CD1c-positive myeloid dendritic cell (primary cell): Measurements from ENCODE around the gene BECN2.
A peak's percentile ranks its signal among the peaks of the same experiment; 100 is the strongest.

Experiments
- DNase-seq: peaks from one replicate; pipeline ENCODE4 v3.0.0-alpha.2; 2016; ENCODE audit errors: extremely low spot score

BECN2 gene

GRCh38 chr1:241957692-241958494, at the start of gene BECN2:
Gene BECN2 (plus strand): TSS chr1:241957767. CDS start chr1:241957767, 0 bp downstream.
- no peak for DNase-seq

DNA sequence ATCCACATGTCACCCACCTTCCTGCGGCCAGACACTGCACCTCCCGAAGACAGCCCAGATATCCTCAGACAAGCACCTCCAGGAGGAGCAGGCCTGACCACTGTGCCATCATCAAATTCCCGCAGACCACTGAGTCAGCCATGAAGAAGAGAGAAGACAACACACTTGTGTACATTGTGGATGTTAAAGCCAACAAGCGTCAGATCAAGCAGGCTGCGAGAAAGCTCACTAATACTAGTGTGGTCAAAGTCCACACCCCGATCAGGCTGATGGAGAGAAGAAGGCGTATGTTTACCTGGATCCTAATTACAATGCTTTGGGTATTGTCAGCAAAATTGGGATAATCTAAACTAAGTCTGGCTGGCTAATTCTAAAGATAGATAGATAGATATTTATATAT, 41.4 kb upstream of the BECN2 start:
- no peak for DNase-seq

DNA sequence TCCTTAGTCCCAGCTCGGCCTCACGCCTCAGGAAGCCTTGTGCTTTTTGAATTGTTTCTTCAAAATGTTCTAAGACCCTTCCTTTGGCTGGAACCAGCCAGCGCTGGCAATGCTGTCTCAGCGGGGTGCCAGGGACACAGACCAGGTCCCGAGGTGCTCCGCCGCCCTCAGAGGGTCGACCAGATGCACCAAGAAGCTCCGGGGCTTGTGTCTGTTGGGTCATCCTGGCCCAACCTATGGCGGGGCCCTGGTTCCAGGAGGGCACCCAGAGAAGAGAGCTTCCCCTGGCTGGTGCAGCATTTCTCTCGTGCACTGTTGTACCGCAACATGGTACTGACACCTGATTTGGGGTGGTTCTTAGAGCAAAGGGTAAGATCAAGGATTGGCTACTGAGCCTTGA, 40.1 kb upstream of the BECN2 start:
- DNase-seq, result no peak

GRCh38 chr1:241918879-241919278, 38.7 kb upstream of the BECN2 start:
- peak; percentile 3 for DNase-seq

DNA sequence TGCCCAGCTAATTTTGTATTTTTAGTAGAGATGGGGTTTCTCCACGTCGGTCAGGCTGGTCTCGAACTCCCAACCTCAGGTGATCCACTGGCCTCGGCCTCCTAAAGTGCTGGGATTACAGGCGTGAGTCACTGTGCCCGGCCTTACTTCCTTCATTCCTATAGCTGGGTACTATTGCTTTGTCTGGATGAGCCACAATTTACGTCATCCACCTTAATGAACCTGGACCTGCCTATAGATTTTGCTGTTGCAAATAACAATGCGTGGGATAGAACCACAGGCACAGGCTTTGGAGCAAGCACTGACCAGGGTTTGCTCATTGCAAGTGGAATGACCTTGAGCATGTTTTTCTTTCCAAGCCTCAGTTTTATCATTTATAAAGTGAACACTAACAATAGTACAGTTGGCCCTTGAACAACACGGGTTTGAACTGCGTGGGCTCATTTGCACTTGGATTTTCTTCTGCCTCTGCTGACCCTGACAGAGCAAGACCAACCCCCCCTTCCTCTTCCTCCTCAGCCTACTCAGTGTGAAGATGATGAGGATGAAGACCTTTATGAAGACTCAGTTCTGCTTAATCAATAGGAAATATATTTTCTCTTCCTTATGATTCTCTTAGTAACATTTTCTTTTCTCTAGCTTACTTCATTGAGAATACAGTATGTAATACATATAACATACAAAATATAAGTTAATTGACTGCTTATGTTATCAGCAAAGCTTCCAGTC, 33.3 kb upstream of the BECN2 start:
- no peak for DNase-seq

- no peak for DNase-seq
Observed at GRCh38 chr1:241926141-241926540, 31.4 kb upstream of the BECN2 start.

DNA sequence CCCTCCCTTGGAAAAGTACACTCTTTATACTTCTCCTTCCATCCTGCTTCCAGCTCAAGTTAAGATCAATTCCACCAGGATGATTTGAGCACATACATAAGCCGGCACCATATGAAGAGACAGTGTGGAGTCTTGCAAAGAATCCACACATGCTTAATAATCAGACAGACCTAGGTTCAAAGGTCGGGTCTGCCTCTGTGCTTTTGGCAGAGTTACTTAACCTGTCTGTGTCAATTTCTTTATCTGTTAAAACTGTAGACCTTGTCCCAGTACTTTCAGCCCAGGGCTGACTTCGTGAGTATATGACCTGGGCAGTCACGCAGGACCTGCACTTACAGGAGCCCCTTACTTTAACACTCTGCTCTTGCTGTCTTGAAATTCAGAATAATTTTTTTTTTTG, 30.2 kb upstream of the BECN2 start:
- no peak for DNase-seq

DNA sequence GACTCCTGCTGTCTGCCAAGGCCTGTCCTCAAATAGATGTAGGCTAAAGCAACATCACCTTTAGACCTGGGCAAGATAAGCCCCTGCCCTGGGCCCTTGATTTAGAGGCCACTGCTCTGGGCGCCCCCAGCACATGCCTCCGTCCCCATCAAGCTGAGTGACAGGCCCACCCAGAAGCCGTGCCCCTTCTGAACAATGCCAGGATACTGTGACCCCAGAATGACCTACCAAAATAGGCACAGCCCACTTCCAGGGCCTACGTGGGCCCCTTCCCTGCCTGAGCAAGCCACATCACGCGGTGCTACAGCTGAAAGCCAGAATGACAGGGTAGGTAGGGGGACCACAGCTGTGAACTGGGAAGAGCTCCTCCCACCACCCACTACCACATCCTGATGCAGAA, 24.7 kb upstream of the BECN2 start:
- no peak for DNase-seq

DNA sequence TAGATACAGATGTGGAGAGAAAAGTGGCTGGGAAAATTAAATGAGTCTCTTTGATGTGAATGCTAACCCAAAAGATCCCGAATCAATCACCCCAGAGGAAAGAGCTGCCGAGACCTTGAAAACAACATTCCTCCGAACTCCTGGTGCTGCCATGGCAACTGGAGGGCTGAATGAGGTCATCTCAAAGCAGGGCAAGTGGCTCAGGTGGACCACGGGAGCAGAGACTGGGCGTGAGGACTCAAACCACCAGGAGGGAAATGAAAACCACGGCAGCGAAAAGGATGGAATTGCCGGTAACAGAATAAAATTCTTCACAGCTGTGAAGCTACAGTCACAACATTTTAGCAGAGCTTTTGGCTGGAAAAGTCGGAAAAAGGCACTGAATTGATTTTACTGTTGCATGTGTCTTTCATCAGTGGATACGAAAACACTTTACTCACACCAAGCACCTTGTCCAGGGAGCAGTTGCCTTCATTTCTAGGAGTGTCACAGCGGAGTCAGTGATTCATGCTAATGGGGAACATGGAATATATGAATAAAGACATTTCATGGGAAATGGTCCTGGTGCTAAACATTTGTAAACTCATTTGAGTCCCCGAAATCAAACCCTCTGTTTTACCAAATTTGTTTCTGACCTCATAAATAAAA, 23.2 kb upstream of the BECN2 start:
- DNase-seq, result no peak

DNA sequence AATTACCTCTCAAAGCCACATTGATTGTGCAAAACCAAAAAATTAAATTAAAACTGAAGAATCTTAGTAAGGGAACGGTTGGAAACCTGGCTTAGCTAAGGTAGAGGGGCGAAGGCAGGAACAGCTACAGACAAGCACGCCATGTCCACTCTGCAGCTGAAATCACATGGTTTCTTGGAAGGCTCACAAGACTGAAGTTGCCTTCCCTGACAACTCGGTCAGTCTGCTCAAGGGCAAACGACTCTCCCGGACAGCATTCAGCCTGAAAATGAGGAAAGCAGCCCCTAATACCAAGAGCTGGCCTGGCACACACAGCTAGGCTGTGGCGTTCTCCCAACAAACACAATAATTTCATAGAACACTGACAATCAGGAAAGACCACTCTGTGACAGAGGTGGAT, 22.7 kb upstream of the BECN2 start:
- DNase-seq, result no peak

- no peak for DNase-seq
Observed at GRCh38 chr1:241939798-241940197, 17.8 kb upstream of the BECN2 start.

DNA sequence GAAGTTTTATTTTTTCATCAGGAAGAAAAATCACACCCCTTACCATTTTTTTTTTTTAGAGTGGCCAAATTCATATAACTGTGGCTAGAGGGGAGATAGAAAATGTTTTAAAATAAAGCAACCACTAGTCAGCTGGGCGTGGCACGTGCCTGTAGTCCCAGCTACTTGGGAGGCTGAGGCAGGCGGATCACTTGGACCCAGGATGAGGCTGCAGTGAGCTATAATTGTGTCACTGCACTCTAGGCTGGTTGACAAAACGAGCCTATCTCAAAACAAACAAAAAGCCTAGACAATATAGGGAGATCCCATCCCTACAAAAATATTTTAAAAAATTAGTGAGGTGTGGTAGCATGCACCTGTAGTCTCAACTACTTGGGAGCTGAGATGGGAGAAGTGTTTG, 14.8 kb upstream of the BECN2 start:
- DNase-seq, result no peak

DNA sequence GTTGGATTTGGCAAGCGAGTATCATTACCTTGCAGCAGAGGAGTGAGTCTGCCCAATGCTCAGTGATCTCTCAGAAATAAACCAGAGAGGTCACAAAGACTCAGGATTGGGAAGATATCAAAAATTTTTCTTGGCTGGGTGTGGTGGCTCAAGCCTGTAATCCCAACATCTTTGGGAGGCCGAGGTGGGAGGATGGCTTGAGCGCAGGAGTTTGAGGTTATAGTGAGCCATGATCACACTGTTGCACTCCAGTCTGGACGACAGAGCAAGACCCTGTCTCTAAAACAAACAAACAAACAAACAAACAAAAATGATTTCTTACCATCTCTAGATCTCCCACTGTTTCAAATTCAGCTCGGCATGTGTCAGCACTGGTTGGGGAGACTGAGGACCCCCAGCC, 13.3 kb upstream of the BECN2 start:
- no peak for DNase-seq

- DNase-seq, result no peak
Observed at GRCh38 chr1:241947354-241947753, 10.2 kb upstream of the BECN2 start.

DNA sequence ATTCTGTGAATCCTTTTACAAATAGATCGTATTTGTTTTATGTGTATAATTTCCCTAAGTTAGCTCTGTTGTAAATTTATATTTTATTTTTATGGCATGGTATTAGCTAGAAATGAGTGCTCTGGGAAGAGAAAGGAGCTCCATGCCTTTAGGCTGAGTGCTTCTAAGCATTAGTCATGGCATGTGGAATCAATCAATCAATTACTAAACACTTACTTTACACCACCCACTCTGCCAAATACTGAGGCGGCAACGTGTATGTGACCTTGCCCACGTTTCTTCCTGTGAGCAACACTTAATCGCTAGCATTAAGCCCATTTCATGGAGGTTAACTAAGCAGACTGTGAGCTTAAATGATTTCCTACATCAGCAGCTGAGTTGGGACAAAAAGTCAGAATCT, 7.2 kb upstream of the BECN2 start:
- DNase-seq, result no peak

GRCh38 chr1:241962153-241962552, 4.6 kb downstream of the BECN2 start:
- DNase-seq, result no peak

GRCh38 chr1:241963722-241964121, 6.2 kb downstream of the BECN2 start:
- DNase-seq, result no peak

DNA sequence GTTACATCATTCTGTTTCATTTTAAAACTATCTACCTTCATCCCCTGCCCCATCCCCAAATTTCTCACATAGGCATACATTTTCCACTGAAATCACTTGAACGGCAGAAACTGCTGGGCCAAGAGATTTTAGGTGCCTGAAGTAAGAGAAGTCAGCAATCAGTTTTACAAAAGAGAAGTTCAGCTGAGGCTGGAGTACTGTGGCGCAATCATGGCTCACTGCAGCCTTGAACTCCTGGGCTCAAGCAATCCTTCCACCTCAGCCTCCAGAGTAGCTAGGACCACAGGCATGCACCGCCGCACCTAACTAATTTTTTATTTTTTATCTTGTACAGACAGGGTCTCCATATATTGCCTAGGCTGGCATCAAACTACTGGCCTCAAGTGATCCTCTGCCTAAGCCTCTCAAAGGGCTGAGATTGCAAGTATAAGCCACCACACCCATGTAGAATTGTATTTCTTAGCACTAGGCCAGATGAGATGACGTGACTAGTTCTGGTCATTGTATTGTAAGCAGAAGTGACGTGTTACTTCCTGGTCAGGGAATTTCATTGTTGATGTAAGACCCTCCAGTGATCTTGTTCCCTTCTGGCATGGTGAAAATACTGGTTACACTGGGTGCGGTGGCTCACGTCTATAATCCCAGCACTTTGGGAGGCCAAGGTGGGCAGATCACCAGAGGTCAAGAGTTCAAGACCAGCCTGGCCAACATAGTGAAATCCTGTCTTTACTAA, 7.1 kb downstream of the BECN2 start:
- peak; percentile 62 for DNase-seq

DNA sequence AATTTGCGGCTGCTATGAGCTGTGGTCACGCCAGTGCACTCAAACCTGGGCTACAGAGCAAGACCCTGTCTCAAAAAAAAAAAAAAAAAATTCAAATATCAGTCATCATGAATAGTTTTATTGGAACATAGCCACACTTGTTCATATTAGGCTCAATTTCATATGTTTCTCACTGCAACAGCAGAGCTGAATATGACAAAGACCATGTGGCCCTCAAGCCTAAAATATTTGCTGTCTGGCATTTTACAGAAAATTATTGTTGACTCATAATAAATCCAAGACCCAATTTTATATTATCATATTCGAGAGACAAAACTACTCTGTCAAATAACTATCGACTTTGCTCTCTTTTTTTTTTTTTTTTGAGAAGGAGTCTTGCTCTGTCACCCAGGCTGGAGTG, 11.0 kb downstream of the BECN2 start:
- no peak for DNase-seq

GRCh38 chr1:241972703-241973369, 15.3 kb downstream of the BECN2 start:
- DNase-seq, result no peak

GRCh38 chr1:241976229-241976628, 18.7 kb downstream of the BECN2 start:
- DNase-seq, result no peak

GRCh38 chr1:241979071-241979470, 21.5 kb downstream of the BECN2 start:
- no peak for DNase-seq
